Activated T-cell treated with anti-CD3 and anti-CD28 coated beads for 24 hours (primary cell): ENCODE data around the gene NAT14.
"Not testable (repeated sequence)": the region's sequence is repeated elsewhere in the genome, so short reads cannot be mapped to it uniquely, and the experiment has no call there.

Experiments
- DNase-seq: peaks from one replicate; pipeline ENCODE4 v3.0.0-alpha.2; 2020; ENCODE audit warnings: low read depth

The NAT14 gene

DNA sequence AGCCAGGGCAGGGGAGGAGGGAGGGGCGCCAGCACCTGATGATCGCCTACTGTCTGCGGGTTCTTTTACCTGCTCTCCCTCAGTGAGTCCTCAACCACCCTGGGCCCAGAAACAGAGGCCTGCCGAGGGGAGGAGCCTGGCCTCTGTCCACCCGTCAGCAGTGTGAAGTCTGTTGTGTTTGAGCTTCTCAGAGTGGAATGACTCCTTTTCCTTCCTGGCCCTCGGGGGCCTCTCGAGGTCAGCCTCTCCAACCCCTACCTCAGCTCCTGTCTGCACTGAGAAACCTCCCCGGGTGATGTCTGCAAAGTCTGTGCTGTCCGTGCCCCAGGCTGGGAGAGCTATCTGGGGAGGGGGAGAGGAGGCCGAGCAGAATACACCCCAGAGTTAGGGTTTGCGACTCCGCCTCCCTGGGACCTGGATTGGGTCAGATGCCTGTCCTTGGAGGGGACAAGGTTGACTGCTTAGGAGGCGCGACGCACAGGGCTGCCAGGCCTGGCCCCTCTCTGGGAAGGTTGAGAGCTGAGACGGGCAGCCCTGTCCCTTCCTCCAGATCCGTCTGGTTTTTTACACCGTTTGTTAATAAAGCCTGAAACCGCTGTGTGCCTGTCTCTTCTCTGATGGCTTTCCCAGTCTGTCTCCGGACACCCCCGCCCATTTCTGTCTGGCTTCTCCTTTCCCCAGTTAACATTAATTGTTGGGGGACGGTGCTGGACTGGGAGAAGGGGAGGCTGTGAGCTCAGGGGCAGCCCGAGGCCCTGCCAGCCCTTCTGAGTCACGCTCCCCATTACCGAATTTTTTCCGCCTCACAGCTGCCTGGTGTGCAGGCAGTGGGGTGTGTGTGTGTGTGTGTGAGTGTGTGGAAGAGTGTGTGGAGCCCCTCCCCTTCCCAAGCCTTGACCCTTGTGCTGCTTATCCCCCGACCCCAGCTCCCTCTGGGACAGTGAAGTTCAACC, 2.3 kb downstream of the NAT14 start:
- peak; percentile 29 for DNase-seq

DNA sequence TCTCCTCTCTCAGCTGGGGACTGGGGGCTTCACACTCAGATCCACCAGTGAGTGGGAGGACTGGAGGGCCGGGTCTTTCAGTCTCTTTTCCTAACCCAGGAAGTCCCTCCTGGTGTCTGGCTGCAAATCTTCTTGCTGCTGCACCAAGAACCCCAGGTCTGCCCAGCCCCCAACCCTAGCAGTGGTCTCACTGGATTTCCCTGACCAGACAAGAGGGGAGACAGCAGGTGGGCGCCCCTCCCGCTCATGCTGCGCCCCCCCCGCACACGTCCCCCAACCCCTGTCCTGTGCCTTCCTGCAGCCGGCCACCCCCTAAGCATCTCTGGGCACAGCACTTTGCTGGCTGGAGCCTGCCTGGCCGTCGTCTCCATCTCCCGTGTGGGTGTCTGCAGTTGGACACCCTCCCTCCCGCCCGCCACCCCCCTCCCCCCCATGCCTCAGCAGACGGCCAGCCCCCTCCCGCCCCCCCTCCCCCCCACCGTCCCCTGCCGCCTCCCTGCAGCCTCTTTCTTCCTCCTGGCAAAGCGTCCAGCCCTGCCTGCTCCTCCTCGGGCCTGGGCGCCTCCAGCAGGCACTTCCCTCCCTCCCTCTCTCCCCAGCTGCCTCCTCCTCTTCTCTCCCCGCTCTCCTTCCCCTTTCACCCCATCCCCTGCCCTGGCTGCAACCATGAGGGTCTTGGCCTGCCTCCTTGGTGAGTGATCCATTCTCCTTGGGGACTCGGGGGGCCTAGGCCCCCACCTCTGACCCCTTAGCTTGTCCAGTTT, 3.1 kb downstream of the NAT14 start, which contains the start of gene SSC5D:
Gene SSC5D (plus strand): TSS at position 513 of the 764 bp plus-strand sequence. CDS start 154 bp downstream, at position 667.
- no peak for DNase-seq

DNA sequence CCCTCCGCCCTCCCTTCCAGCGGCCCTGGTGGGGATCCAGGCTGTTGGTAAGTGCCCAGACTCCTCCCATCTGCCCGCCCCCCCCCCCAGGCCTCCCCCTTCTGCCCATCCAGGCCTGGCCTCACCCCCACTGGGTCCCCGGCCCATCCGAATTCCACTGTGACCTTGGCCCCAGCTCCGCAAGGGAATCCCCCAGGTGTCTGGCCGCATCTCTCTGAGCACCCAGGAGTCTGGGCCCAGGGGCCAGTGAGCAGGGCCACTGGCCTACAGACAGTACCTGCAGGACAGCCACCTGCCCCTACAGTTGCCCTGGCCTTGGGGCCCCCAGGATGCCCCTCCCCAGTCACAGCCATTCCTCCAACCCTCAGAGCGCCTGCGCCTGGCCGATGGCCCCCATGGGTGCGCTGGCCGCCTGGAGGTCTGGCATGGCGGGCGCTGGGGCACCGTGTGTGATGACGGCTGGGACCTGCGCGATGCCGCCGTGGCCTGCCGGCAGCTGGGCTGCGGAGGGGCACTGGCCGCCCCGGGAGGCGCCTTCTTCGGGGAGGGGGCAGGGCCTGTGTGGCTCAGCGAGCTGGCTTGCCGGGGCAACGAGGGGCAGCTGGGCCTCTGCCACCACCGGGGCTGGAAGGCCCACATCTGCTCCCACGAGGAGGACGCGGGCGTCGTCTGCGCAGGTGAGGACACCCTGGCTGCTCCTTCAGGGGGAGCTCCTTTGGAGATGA, 4.2 kb downstream of the NAT14 start:
- no peak for DNase-seq

DNA sequence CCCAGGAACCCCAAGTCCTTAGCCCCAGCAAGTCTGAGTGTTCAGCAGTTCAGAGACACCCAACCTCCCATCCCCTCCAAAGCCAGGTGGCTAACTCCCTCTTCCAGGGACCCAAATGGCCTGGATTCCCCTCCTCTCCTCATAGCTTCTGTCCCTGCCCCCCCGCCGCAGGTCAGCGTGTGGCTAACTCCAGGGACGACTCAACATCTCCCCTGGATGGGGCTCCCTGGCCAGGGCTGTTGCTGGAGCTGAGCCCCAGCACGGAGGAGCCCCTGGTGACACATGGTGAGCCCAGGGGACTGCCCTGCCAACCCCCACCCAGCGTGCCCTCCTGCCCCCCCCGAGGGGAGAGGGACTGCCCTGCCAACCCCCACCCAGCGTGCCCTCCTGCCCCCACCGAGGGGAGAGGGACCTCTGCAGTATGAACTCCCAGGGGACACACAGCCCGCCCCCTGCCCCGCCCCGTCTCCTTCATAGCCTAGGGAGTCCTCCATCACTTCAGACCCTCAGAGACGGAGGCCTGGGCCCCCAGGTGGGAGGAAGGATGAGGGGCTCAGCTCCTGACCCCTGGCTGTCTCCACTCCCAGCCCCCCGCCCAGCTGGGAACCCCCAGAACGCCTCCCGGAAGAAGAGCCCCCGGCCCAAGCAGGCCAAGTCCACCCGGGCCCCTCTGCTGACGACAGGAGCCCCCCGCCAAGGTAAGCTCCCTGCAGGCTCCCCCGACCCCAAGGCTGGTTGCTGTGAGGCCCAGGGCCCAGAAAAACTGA, 4.9 kb downstream of the NAT14 start:
- DNase-seq, result no peak

DNA sequence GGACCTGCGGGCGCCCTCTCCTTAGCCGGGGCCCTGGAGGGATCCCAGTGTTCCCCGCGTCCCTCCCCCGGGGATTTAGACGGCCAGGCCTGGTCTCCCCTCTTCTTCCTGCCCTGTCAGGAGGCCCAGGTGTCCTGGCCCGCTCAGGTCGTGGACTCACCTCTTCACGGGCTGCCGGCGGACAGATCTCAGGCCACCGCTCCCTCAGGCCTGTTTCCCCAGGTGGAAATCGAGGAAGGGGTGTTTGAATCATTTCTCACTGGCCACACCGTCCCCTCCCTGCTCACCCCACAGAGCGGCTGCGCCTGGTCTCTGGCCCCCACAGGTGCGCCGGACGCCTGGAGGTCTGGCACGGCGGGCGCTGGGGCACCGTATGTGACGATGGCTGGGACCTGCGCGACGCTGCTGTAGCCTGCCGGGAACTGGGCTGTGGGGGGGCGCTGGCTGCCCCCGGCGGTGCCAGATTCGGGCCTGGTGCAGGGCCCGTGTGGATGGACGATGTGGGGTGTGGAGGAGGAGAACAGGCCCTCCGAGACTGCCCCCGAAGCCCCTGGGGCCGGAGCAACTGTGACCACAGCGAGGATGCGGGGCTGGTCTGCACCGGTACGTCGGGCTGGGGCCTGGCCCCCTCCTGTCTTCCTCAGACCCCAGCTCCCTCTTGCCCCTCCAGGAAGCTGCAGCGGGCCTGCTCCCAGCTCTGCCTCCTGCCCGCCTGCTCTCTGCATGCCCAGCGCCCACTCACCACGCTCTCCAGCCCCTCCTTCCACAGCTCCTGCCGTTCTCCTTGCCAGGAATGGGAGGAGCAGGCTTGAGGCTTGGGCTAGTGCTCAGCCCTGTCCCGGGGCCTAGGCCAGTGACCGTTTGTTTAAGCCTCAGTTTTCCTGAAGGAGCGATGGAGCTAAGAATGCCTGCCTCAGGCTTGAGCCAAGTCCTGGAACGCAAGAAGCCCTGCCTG, 5.8 kb downstream of the NAT14 start:
- no peak for DNase-seq

DNA sequence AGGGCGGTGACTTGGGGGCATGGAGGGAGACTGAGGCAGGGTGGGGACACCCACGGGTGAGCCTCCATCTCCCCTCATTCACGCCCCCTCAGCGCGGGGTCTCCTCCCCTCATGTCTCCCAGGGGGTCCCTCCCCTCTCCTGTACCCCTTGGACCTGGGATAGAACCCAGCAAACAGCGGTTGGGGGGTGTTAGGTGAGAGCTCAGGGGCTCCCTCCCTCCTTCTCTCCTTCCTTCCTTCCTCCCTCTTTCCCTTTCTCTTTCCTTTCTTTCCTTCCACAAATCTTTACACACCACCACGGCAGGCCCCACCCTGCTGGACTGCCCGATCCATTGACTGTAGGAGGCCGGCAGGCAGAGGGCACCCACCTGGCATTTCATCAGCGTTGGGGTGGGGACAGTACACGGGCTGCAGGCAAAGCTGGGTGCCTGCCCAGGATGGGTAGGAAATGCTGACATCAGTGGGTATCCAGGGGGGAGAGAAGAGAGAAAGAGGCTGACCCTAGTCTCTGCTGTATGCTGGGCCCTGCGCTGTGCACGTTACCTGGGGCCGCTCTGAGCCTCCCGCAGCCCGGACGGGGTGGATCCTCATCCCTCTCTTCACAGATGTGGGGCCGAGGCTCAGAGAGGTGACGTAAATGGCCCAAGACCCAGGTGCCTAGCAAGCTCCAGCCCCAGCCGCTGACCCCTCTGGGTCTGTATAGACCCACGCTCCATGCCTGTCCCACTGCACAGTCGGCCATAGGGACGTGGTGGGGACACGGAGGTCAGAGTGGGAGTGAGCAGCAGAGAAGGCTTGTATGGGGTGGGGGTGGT, 6.8 kb downstream of the NAT14 start:
- no peak for DNase-seq

DNA sequence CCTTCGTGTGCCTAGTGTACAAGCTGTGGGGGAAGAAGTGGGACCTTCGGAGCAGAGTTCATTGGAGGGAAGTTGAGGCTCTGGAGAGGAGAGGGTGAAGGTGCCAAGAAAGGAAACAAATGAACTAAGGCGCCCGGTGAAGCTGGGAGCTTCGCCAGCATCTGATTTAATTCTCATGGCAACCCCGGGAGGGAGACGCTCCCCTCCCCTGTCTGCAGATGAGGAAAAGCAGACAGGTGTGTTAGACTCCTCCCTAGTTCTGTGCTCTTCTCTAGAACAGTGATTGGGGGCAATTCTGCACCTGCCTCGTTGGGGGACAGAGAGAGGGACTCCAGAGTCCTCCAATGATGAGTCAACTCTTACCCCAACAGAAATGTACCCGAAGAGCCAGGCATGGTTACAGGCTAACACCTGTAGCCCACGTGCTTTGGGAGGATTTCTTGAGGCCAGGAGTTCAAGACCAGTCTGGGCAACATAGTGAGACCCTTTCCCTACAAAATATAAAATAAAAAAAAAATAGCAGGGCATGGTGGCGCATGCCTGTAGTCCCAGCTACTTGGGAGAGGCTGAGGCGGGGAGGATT, 7.5 kb downstream of the NAT14 start:
- DNase-seq, result no peak

DNA sequence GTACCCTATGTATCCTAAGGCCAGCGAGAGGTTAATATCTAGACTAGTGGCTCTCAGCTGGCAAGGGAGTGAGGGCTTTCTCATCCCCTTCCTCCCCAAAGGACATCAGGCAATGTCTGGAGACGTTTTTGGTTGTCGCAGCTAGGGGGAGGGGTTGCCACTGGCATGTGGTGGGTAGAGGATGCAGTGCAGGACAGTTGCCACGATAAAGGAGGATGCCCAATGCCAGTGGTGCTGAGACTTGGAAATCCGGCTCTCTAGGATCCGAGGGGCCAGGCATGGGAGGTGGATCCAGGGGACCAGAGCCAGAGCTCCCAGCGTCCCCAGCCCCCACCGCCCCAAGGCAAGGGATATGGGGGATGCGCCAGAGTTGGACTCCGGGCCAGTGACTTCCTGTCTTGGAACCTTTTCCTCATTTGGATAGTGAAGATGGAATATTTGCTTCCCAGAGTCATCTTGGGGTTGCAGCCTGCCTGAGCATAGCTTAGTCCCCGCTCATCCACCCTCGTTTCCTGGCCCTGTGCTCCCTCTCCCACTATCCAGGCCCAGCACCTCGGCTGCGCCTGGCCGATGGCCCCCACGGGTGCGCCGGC, 8.2 kb downstream of the NAT14 start:
- DNase-seq, result no peak

DNA sequence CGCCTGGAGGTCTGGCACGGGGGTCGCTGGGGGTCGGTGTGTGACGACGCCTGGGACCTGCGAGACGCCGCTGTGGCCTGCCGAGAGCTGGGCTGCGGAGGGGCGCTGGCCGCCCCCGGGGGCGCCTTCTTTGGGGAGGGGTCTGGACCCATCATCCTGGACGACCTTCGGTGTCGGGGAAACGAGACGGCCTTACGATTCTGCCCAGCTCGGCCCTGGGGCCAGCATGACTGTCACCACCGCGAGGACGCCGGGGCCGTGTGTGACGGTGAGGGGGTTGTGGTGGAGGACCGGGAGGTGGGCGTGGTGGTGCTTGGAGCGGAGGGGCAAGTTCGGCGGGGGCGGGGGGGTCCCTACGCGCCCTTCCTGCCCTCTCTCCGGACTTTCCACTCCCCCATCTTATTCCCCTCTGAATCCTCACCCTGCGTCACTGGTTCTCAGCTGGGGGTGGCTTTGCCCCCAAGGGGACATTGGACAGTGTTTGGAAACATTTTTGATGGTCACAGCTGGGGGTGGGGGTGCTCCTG, 8.7 kb downstream of the NAT14 start:
- DNase-seq, result no peak

DNA sequence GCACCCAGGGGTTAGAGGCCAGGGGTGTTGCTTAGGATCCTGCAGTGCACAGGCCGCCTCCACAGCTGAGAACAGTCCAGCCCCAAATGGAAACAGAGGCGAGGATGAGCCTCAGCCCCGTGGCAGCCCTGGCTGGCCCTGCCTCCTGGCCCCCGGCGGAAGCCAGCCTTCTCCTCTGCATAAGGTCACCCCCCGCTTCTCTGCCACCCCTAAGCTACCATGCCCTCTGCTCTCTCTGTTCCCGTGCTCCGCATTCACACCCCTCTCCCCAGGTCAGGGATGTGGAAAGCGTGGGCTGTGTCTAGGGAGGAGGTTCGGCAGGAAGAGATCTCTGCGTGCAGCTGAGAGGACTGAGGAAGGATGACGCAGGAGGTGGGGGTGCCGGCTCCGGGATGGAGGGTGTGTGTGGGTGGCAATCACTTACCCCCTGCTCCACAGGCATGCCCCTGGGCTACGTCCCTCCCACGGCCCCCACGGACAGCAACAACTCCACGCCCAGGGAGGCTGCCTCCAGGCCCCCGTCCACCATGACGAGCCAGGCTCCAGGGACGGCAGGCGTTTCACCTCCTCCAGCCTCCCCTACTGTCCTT, 9.3 kb downstream of the NAT14 start:
- DNase-seq, result no peak

DNA sequence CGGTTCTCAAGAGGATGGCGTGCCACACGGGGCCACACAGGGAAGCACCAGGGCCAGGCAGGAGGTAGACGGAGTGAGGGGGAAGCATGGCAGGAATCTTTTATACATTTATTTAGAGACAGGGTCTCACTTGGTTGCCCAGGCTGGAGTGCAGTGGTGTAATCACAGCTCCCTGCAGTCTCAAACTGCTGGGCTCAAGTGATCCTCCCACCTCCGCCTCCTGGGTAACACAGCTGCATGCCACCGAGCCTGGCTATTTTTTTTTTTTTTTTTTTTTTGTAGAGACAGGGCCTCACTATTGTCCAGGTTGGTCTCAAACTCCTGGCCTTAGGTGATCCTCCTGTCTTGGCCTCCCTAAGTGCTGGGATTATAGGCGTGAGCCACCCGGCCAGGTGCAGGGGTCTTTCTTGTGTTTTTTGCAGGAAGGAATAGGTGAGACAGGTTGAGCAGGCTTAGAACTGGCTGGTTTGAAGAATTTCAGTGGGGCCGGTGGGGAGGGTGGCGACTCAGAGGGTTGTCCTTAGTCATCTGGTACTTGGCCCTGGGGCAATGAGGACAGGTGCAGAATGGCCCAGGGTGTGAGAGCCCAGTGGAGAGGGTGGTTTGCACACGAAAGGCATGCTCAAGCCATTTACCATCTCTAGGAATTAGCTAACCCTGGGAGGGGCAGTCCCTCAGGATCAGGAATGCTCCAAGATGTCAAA, 10.8 kb downstream of the NAT14 start:
- DNase-seq, result no peak

DNA sequence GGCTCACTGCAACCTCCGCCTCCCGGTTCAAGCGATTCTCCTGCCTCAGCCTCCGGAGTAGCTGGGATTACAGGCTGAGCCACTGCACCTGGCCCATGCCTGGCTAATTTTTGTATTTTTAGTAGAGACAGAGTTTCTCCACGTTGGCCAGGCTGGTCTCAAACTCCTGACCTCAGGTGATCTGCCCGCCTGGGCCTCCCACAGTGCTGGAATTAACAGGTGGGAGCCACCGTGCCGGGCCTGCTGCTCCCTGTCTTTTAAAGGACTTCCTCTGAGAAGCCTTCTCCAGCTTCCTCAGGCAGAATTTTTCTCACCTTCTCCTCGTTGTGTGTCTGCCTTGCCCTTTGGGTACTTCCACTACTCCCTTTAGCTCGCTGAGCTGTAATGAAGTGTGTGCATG, 11.8 kb downstream of the NAT14 start:
- DNase-seq, result not testable (repeated sequence)

DNA sequence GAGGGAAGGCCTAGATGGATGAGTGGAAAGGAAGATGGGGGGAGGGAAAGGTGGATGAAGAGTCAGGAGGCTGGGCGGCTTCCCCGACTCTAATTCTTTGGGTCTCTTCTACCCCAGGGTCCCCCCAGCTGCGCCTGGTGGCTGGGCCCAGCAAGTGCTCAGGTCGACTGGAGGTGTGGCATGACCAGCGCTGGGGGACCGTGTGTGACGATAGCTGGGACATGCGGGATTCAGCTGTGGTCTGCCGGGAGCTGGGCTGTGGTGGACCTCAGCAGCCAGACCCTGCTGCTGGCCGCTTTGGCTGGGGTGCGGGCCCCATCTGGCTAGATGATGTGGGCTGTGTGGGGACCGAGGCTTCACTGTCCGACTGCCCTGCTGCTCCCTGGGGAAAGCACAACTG, 12.8 kb downstream of the NAT14 start:
- no peak for DNase-seq

DNA sequence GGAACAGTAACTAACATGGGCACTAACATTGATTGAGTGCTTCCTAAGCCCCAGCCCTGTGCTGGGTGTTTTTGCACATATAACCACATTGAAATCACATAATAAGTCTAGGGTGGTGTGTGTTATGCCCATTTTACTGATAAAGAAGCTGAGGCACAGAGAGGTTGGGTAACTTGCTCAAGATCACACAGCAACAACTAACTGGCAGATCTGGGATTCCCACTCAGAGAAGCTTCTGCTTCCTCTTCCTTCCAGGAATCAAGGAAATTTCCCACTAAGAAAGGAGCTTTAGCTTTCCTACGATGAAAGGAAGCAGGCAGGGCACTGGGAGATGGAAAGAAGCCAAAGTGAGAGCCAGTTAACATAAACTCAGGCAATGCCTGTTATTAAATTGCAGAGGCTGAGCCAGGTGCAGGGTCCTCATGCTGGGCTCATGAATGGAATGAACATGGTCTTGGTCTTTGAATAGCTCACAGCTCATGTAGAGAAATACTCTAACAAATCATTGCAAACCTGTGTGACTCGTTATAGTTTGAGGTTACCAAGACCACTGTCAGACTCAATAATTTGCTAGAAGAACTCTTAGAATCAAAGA, 13.4 kb downstream of the NAT14 start:
- DNase-seq, result no peak

DNA sequence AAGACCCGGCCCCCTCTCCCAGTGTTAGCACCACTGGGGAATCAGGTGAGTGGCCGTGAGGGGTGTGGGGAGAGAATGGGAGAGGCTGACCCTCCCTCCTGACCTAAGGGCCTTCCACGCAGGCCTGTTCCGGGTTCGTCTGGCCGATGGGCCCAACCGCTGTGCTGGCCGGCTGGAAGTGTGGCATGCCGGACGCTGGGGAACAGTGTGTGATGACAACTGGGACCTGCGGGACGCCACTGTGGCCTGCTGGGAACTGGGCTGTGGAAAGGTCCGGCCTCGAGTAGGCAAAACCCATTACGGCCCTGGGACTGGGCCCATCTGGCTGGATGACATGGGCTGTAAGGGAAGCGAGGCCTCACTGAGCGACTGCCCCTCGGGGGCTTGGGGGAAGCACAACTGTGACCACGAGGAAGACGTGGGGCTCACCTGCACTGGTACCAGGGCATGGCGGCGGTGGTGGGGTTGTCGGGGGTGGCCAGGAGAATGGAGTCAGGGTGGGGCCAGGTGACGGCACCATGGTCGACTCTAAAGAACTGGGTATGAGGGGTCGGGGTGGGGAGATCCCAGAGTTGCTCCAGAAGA, 15.5 kb downstream of the NAT14 start:
- no peak for DNase-seq

DNA sequence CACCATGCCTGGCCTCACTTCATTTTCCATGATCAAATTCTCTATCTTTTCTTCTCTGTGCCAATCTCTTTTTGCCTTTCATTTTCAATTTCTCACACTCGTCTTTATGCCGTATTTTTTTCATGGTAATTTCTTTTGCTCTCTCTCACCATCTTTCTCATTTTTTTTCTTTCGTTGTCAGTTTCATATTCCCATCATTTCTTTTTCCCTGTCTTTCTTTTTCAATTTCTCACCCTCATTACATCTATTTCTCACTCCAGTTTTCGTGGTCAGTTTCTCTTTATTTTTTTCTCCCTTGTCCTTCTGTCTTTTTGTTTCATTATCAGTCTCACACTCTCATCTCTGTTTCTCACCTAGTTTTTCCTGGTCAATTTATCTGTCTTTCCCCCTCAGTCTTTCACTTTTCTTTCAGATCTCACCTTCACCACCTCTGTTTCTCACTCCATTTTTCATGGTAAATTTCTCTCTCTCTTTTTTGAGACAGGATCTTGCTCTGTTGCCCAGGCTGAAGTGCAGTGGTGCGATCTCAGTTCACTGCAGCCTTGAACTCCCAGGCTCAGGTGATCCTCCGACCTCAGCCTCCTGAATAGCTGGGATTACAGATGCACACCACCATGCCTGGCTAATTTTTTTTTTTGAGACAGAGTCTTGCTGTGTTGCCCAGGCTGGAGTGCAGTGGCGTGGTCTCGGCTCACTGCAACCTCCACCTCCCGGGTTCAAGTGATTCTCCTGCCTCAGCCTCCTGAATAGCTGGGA, 17.4 kb downstream of the NAT14 start:
- no peak for DNase-seq
